ENCODE data around the gene KLF15. TPM values are rescaled to one million over a fixed set of nuclear protein-coding genes. Genes with fewer than 3 reads are reported as not detected.

KLF15 gene
- total and polyA plus RNA-seq, 2 of the 8 experiments (the other 6 are each of a cell fraction or from before 2014, with no cell fraction given), result 15.7 to 19.5 TPM

- DNase-seq (ENCODE audit: low read depth in 1 of 2, low spot score in 2 of 2) (no peak), FAIRE-seq (no peak)
- H2BK12ac ChIP-seq (ENCODE audit: low read depth, low read length), result peak overlapping the region; percentile 62; the same call in 1 of the 2 replicates
- peak overlapping the region; percentile 93 to 96; a peak in 2 of 4 replicates for H3K4me2 ChIP-seq (ENCODE audit: insufficient read depth in 1 of 2, low read depth in 2 of 2, low read length in 2 of 2)
- H3K18ac ChIP-seq (ENCODE audit: extremely low read depth, low read length), result 0 out of 2 replicates have a peak overlapping the region, but pooled peaks have one; percentile 4
- no peak overlapping the region for H4K91ac ChIP-seq (replicated peaks; ENCODE audit: insufficient read length, low read length)
- POLR2A ChIA-PET (ENCODE audit: partially characterized antibody), result interaction anchor here (1.1 kb wide), 1 partner anchor 178 kb away, joined by 3 read pairs; the partner anchor contains the start of gene ALDH1L1
- H3K14ac ChIP-seq (ENCODE audit: insufficient read length), result no peak overlapping the region
- peak overlapping the region; percentile 60; the same call in 1 of the 2 replicates for H2AK5ac ChIP-seq (ENCODE audit: low read depth, low read length)
- H2BK120ac ChIP-seq (replicated peaks; ENCODE audit: low read depth, low read length), result peak overlapping the region; percentile 75
- H2BK5ac ChIP-seq (ENCODE audit: low read depth, low read length), result no peak overlapping the region
- peak overlapping the region; percentile 66; the same call in 1 of the 2 replicates for H2BK15ac ChIP-seq (ENCODE audit: low read length)
- H3K4me3 ChIP-seq (ENCODE audit: extremely low read depth in 1 of 4, insufficient read depth in 2 of 4, low read depth in 3 of 4, low read length in 4 of 4), result no peak overlapping the region
- H4K20me1 ChIP-seq (replicated peaks in 1 of 2; ENCODE audit: control insufficient read depth in 1 of 2, insufficient read depth in 2 of 2, low read length in 2 of 2), result peaks cover 0 to 4% of the 10 kb centered on the region in 2 experiments
- H3K4me1 ChIP-seq (replicated peaks in 1 of 4; ENCODE audit: control insufficient read depth in 3 of 4, insufficient read depth in 4 of 4, low read length in 3 of 4), result peaks cover 6 to 29% (median 19%) of the 10 kb centered on the region in 4 experiments
- WGBS, 2 experiments (ENCODE audit: extremely low coverage in 1 of 2, insufficient coverage in 1 of 2, insufficient read length in 1 of 2, insufficient replicate concordance in 2 of 2, low coverage in 1 of 2, low lambda C conversion rate in 2 of 2, missing lambda C conversion rate in 1 of 2), result 78% methylated on average over 3 of the region's 3 CpGs; no CpG with 5 or more reads in 1 of the 2 experiments
- H4K5ac ChIP-seq (ENCODE audit: insufficient read length, low read depth, low read length), result no peak overlapping the region
- TF ChIP-seq POU5F1 (IDR thresholded peaks at IDR 0.05; ENCODE audit: low read depth, low read length), result no peak
- no peak for TF ChIP-seq TAF1 (IDR thresholded peaks at IDR 0.05; ENCODE audit: low read depth, low read length)
- no peak for TF ChIP-seq KDM4A (IDR thresholded peaks at IDR 0.05; ENCODE audit: low read depth, low read length, severe bottlenecking)
- no peak for TF ChIP-seq TBP (IDR thresholded peaks at IDR 0.05; ENCODE audit: low read depth, low read length)
- CTCF ChIA-PET (ENCODE audit: partially characterized antibody), result interaction anchor here (0.6 to 5.7 kb wide), 5 partner anchors 10 to 827 kb away, joined by 3 to 30 read pairs (median 5); no protein-coding TSS in a partner anchor
- peaks cover 0 to 11% of the 10 kb centered on the region in 2 experiments; a peak in 1 of 4 replicates for H3K79me2 ChIP-seq (ENCODE audit: control insufficient read depth in 1 of 2, insufficient read depth in 2 of 2, low read length in 2 of 2)
- H3K56ac ChIP-seq (replicated peaks; ENCODE audit: insufficient read length, low read depth, low read length), result no peak overlapping the region
- no peak overlapping the region for H3K23ac ChIP-seq (ENCODE audit: insufficient read length)
- no peak overlapping the region for H4K8ac ChIP-seq (ENCODE audit: extremely low read depth, insufficient read depth, low read length)
- no peak overlapping the region for H3K9ac ChIP-seq (replicated peaks in 1 of 4; ENCODE audit: extremely low read depth in 1 of 4, low read depth in 3 of 4, low read length in 3 of 4)
- no peaks in the 10 kb centered on the region for H3K9me3 ChIP-seq (ENCODE audit: insufficient read depth in 2 of 2, low read depth in 1 of 2, low read length in 1 of 2)
- peaks cover 0 to 17% (median 8%) of the 10 kb centered on the region in 4 experiments; a peak in 6 of 7 replicates for H3K27me3 ChIP-seq (replicated peaks in 1 of 4; ENCODE audit: control insufficient read depth in 3 of 4, extremely low read depth in 1 of 4, insufficient read depth in 3 of 4, low read length in 3 of 4)
- H3K4ac ChIP-seq (replicated peaks; ENCODE audit: insufficient read length, low read depth, low read length), result no peak overlapping the region
- H3K27ac ChIP-seq (ENCODE audit: low read depth, low read length), result no peak overlapping the region
- 0 out of 2 replicates have a peak overlapping the region, but pooled peaks have one; percentile 40 for H2BK20ac ChIP-seq (ENCODE audit: low read length)
- H3K23me2 ChIP-seq (ENCODE audit: low read depth, low read length), result peaks cover 17% of the 10 kb centered on the region
- H3K36me3 ChIP-seq (ENCODE audit: control insufficient read depth in 2 of 4, insufficient read depth in 4 of 4, low read length in 3 of 4), result no peaks in the 10 kb centered on the region
- H2AFZ ChIP-seq (ENCODE audit: low read length), result no peak overlapping the region
- H3K79me1 ChIP-seq (ENCODE audit: low read depth, low read length), result 0 out of 2 replicates have a peak, but pooled peaks cover under 1% of the 10 kb centered on the region
Measured at GRCh38 chr3:126358816-126359181, 1.6 kb upstream of the KLF15 start.

Measured in H1 (cell line).